A673 (cell line): Measurements from ENCODE around the gene OR51B4.
"Not testable (repeated sequence)": the region's sequence is repeated elsewhere in the genome, so short reads cannot be mapped to it uniquely, and the experiment has no call there.

Experiments
- CTCF ChIP-seq: fragments of 300-800, 200-600 bp; sonication (generic); conservative IDR thresholded peaks from 2 replicates; pipeline ENCODE4 v1.5.1; 2017; ENCODE audit warnings: low read depth, mild to moderate bottlenecking, antibody characterized with exemption, low read length, moderate library complexity, mixed read lengths
- EZH2 ChIP-seq: fragments of 200-600 bp; sonication (generic); IDR thresholded peaks from 2 replicates; pipeline ENCODE4 v1.6.1; 2017; ENCODE audit warnings: borderline replicate concordance, low read depth, mild to moderate bottlenecking, mixed read lengths, antibody characterized with exemption, low read length; ENCODE audit not compliant: poor library complexity, severe bottlenecking

GRCh38 chr11:5253440-5253839 is 48.3 kb downstream of the OR51B4 start:
- TF ChIP-seq CTCF, EZH2: not testable (repeated sequence)
